Gastrocnemius medialis (tissue), 4 donors: ENCODE results near the gene LHX5. TPM values are rescaled to one million over a fixed set of nuclear protein-coding genes. Genes with fewer than 3 reads are reported as not detected.
A peak's percentile ranks its signal among the peaks of the same experiment; 100 is the strongest.

Experiments
- ATAC-seq, 2 donors: fragments of 150-250 bp; one replicate each; pipeline ENCODE4 v1.9.1; 2016
- DNase-seq, 2 donors: peaks; one replicate each; pipeline ENCODE4 v3.0.0-alpha.2; 2019
- H3K27ac ChIP-seq, 4 donors: fragments of 200-600 bp; sonication (generic); 1 replicate in 1 of 4; 2 replicates in 3 of 4; pipeline ENCODE4 v1.5.1; 2016 to 2018; ENCODE audit warnings: mild to moderate bottlenecking in 2 of 4, moderate library complexity in 1 of 4
- H3K27me3 ChIP-seq, 3 donors: fragments of 200-600 bp; sonication (generic) in 2 of 3; 1 replicate in 1 of 3; 2 replicates in 2 of 3; pipeline versions ENCODE4 v1.5.1 to v1.6.0; 2016 to 2019; ENCODE audit warnings: mild to moderate bottlenecking in 1 of 3, moderate library complexity in 1 of 3
- H3K36me3 ChIP-seq, 2 donors: fragments of 200-600 bp; sonication (generic) in 1 of 2; one replicate each; pipeline ENCODE4 v1.5.1; 2017 to 2018
- H3K4me1 ChIP-seq, 2 donors: fragments of 200-600 bp; sonication (generic) in 1 of 2; one replicate each; pipeline ENCODE4 v1.5.1; 2016 to 2017; ENCODE audit warnings: mild to moderate bottlenecking in 2 of 2
- H3K4me3 ChIP-seq, 4 donors: fragments of 200-600 bp; sonication (generic) in 3 of 4; 1 replicate in 1 of 4; 2 replicates in 3 of 4; pipeline ENCODE4 v1.5.1; 2016 to 2019; ENCODE audit warnings: mild to moderate bottlenecking in 2 of 4
- H3K9me3 ChIP-seq, 3 donors: fragments of 200-600 bp; sonication (generic) in 2 of 3; 1 replicate in 1 of 3; 2 replicates in 2 of 3; pipeline ENCODE4 v1.5.1; 2016 to 2019
- POLR2A ChIP-seq, 2 donors: fragments of 450-650 bp; IDR thresholded peaks; one replicate each; pipeline ENCODE4 v1.6.1; 2017; ENCODE audit warnings: antibody characterized with exemption in 2 of 2, mild to moderate bottlenecking in 2 of 2, moderate library complexity in 2 of 2
- in situ Hi-C, 4 donors: fragments of 200-750 bp; cut with MboI; loops; one replicate each; pipeline versions ENCODE4 v1.15.0 to v1.8.0; 2017; ENCODE audit warnings: low sequenced_read_pairs in 4 of 4
- intact Hi-C: fragments of 100-400 bp; cut with DNase I; formaldehyde crosslinking; loops from one replicate; pipeline ENCODE4 v1.15.1; 2023; ENCODE audit warnings: low total_unique reads
- total RNA-seq, 4 donors: library from RNA; depleted of rRNA; stranded (reverse); fragments of >200 nt; gene quantifications; one replicate each; pipeline versions ENCODE4 v1.1.0 to v1.2.3, GENCODE V29; 2016
- TF ChIP-seq, protein P1 (sequence below), 5 experiments: fragments of 450-650 bp in 3 of 5; fragments of 200-600 bp in 2 of 5; sonication (generic) in 2 of 5; IDR thresholded peaks in 4 of 5; conservative IDR thresholded peaks in 1 of 5; 1 replicate in 4 of 5; 2 replicates in 1 of 5; pipeline ENCODE4 v1.5.1; 2016 to 2019; ENCODE audit warnings: antibody characterized with exemption in 5 of 5, mild to moderate bottlenecking in 3 of 5, moderate library complexity in 3 of 5

Gene LHX5
- total RNA-seq, 4 donors from 2014 or later: not detected

DNA sequence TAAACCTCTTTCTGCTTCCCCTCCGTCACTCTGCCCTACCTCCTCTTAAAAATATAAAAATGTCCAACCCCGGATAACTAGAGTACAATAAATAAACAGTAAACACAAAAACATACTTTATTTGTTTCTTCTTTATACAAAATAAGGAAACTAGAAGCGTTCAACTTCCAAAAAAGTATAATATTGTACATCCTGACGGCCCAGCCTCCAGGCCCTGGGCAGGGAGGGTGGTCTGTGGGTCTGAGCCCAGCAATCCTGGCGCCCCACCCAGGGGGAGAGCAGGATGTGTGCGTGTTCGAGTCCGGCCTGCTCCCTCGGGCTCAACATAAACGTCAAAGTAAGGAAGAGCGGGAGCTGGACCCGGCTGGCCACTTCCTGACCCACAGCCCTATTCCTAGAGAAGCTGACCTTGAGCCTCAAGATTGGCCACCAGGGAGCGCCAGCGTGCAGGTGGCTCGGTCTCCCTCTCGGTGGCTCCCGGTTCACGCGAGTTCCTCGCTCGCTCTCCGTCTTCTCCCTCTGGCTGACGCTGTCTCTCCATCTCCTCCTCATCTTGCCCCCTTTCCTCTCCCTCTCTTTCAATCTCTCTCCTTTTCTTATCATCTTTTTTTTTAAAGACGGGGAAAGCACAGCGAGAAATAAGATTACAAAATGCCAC lies 9.4 kb downstream of the LHX5 start:
- in situ Hi-C loops: loop anchor here (25.0 kb wide), 1 partner anchor 450 kb away; no protein-coding TSS in a partner anchor
- ATAC-seq: peak; percentile 56 to 73
- intact Hi-C loops: loop anchor here (2.0 kb wide), 1 partner anchor 451 kb away; no protein-coding TSS in a partner anchor

DNA sequence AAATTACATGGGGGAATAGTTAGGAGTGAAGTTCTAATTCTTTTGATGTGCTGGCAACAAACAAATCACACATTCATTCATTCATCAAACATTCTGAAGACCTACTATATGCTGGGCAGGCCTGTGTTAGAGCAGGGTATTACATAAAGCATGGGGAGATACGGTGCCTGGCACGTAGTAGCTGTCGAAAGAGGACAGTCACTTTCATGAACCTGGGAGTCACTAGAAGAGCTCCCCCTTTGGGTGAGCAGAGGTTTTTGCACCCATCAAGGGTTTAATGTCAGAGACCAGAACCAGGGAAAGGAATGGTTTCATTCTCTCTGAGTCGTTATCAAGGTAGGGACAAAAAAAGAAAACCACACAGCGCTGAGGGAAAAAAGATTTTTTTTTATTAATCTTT lies 10.0 kb downstream of the LHX5 start:
- Histone ChIP-seq H3K36me3 (no peaks in the 10 kb centered on the region), H3K4me1 (peaks cover 19 to 21% of the 10 kb centered on the region in 2 donors), H3K27me3 (peaks cover 64 to 66% (median 64%) of the 10 kb centered on the region in 3 donors), H3K27ac (no peak overlapping the region), H3K9me3 (no peaks in the 10 kb centered on the region), H3K4me3 (no peak overlapping the region)
- ATAC-seq: no peak
- intact Hi-C loops (loop anchor here (2.0 kb wide), 1 partner anchor 451 kb away; no protein-coding TSS in a partner anchor), in situ Hi-C loops (loop anchor here (25.0 kb wide), 1 partner anchor 451 kb away; no protein-coding TSS in a partner anchor)
- DNase-seq: no peak
- TF ChIP-seq, protein P1, sequence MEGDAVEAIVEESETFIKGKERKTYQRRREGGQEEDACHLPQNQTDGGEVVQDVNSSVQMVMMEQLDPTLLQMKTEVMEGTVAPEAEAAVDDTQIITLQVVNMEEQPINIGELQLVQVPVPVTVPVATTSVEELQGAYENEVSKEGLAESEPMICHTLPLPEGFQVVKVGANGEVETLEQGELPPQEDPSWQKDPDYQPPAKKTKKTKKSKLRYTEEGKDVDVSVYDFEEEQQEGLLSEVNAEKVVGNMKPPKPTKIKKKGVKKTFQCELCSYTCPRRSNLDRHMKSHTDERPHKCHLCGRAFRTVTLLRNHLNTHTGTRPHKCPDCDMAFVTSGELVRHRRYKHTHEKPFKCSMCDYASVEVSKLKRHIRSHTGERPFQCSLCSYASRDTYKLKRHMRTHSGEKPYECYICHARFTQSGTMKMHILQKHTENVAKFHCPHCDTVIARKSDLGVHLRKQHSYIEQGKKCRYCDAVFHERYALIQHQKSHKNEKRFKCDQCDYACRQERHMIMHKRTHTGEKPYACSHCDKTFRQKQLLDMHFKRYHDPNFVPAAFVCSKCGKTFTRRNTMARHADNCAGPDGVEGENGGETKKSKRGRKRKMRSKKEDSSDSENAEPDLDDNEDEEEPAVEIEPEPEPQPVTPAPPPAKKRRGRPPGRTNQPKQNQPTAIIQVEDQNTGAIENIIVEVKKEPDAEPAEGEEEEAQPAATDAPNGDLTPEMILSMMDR (IDR thresholded peaks at IDR 0.05 in 4 of 5, conservative IDR thresholded peaks at IDR 0.05 in 1 of 5): no peak
- no peak for TF ChIP-seq POLR2A (IDR thresholded peaks at IDR 0.05)

More for the DNA sequence above, 9.4 kb downstream of the LHX5 start:
- Histone ChIP-seq H3K9me3 (no peaks in the 10 kb centered on the region), H3K36me3 (no peaks in the 10 kb centered on the region), H3K27me3 (peaks cover 69 to 72% (median 70%) of the 10 kb centered on the region in 3 donors), H3K27ac (no peak overlapping the region), H3K4me3 (peak overlapping the region in 3 of 4 donors; percentile 24 to 44 (median 28)), H3K4me1 (peaks cover 19 to 26% of the 10 kb centered on the region in 2 donors)
- TF ChIP-seq POLR2A (IDR thresholded peaks at IDR 0.05): no peak
- TF ChIP-seq, protein P1 (IDR thresholded peaks at IDR 0.05 in 4 of 5, conservative IDR thresholded peaks at IDR 0.05 in 1 of 5): peak in 3 of 5 experiments; percentile 50 to 71 (median 65)
- peak; percentile 22 to 55 for DNase-seq

DNA sequence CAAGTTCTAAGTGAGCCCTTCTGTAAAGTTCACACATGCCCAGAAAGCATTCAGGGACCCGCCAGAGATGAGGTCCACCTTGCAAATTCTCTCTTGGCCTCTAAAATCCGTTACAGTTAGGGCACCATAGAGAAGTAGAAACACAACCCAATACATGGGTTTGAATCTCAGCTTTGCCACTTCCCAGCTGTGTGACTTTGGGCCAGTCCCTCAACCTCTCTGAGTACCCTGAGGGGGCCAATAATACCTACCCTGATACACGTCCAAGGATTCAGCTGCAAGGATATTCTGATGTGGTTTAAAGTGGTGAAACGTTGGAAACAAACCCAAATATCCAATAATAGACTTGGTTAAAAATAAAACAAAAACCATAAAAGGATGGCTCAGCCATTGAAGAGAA lies 11.7 kb downstream of the LHX5 start:
- Histone ChIP-seq H3K4me1 (peaks cover 14 to 21% of the 10 kb centered on the region in 2 donors), H3K4me3 (no peak overlapping the region), H3K36me3 (no peaks in the 10 kb centered on the region), H3K27me3 (peaks cover 47 to 49% (median 47%) of the 10 kb centered on the region in 3 donors), H3K9me3 (no peaks in the 10 kb centered on the region), H3K27ac (no peak overlapping the region)
- in situ Hi-C loops (loop anchor here (25.0 kb wide), 1 partner anchor 452 kb away; no protein-coding TSS in a partner anchor), intact Hi-C loops (no loop called here)
- TF ChIP-seq POLR2A (IDR thresholded peaks at IDR 0.05): no peak
- TF ChIP-seq, protein P1 (IDR thresholded peaks at IDR 0.05 in 4 of 5, conservative IDR thresholded peaks at IDR 0.05 in 1 of 5): no peak
- ATAC-seq (no peak), DNase-seq (no peak)

DNA sequence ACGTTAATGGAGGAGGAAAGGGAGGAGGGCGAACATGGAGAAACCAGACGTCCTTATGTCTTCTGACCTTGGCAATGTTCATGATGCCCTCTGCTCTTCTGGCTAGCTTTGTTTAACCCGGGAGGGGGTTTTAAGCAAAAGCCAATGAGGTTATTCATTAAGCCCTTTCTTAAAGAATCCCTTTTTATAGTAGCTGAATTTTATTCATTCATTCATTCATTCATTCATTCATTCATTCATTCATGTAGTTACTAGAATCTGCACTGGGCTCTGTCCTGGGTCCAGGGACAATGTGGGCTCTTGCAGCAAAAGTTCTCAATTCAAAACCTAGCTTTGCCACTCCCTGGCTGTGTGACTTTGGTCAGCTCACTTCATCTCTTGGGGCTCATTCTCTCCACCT lies 14.0 kb downstream of the LHX5 start:
- intact Hi-C loops: no loop called here
- ATAC-seq (no peak), DNase-seq (no peak)
- Histone ChIP-seq H3K27me3 (peaks cover 24 to 26% (median 25%) of the 10 kb centered on the region in 3 donors), H3K4me3 (no peak overlapping the region), H3K9me3 (no peaks in the 10 kb centered on the region), H3K36me3 (no peaks in the 10 kb centered on the region), H3K27ac (no peak overlapping the region), H3K4me1 (peaks cover 0 to 3% of the 10 kb centered on the region in 2 donors)
- in situ Hi-C loops: loop anchor here (25.0 kb wide), 1 partner anchor 455 kb away; no protein-coding TSS in a partner anchor
- TF ChIP-seq, protein P1 (IDR thresholded peaks at IDR 0.05 in 4 of 5, conservative IDR thresholded peaks at IDR 0.05 in 1 of 5): no peak
- TF ChIP-seq POLR2A (IDR thresholded peaks at IDR 0.05): no peak
